Measurements from ENCODE around the gene POLR1A.

Gene POLR1A

DNA sequence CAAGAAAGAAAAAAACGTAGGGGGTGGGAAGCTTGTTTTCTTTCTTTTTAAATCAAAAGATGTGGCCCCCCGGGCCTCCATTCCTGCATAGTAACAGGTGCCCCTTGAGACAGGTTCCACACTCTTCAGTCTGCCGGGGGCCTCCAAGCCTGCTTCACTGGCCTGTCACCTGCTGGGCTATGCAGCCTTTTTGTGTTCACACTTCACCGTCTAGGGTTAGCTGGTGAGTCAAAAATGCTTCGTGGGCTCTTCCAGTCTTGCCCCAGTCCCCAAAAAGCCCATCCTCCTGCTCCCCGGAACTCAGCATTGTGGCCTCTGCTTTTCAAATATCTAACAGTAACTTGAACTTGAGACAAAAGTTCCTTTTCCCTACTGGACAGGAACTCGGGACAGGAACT lies 67.9 kb downstream of the POLR1A start:
- no peak for DNase-seq (ENCODE audit: low spot score)

DNA sequence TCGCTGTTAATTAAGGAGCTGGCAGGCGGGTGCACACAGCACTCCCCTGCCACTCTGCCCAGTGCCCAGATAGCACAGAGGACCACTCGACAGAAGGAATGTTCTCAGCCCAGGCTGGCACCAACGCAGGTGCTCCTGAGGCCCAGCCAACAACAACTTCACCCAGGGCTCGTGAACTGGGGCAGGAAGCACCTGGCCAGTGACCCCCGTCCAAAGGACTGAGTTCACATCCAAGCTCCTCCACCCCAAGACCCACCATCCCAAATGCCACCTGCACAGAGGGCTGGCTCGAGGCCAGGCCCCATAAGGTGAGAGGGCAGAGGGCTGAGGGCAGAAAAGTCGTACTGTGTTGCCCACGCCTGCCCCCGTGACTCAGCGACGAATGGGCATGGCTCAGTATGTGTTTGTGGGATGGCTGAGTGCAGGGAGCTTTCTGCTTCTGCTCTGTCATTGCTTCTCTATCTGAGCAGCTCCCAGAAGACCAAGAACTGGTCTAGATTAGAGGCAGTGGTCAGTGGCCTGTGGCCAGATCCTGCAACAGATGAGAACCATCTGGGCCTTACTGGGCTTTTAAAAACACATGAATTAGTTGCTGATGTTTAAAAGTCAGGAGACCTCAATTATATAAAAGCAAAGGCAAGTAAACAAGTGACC lies 68.4 kb downstream of the POLR1A start:
- no peak for DNase-seq (ENCODE audit: low spot score)

DNA sequence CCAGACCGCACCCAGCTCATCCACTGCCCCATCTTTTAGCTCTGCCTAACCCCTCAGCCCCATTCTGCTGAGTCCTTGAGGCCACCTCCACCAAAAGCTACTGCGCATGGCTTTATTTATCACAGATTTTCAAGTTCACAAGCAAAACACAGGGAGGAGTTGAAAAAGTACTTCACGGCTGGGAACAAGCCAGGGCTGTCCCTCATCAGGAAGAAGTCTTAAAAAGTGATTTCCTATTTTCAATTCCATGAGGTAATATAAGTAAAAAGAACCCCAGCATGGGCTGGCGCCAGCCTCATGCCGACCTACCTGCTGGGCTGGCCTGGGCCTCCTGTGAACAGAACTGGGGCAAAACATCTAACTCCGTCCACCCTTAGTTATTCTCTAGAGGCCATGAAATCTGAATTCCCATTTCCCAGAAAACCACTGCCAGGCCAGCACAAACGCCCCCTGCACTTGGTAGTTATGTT lies 69.0 kb downstream of the POLR1A start:
- no peak for DNase-seq (ENCODE audit: low spot score)

DNA sequence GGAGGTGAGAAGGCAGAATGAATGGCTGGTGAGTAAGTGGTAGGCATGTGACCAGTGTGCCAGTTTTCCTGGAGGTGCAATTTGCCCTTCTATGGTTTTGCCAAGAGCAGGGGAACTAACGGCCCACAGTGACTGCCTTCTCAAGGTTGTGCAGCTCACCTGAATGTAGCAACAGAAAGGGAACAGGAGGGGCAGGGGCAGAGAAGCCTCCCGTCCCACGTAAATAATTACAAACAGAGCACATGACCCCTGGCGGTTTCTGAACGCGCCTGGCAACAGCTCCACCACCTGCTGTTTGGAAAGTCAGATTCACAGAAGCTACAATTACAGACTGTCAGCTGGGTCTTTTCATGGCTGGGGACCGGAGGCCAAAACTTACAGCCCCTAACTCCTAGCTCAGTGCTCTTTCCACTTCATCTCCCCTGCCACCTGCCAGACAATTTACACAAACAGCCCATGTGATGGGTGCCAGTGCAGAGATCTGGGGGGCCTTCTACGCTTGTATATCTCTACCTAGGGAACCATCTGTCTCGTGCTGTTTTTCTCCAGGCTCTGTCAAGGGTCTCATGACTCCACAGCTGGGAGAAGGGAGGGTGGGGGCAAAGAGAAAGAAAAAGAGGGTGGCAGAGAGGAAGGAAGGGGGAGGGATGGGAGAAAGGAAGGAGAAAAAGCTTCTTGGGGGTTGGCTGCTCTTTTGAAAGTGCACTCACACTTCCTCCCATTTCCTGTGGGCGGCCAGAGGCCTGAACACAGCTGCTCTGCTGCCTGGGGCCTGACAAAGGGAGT lies 69.6 kb downstream of the POLR1A start:
- DNase-seq (ENCODE audit: low spot score), result peak; percentile 74

DNA sequence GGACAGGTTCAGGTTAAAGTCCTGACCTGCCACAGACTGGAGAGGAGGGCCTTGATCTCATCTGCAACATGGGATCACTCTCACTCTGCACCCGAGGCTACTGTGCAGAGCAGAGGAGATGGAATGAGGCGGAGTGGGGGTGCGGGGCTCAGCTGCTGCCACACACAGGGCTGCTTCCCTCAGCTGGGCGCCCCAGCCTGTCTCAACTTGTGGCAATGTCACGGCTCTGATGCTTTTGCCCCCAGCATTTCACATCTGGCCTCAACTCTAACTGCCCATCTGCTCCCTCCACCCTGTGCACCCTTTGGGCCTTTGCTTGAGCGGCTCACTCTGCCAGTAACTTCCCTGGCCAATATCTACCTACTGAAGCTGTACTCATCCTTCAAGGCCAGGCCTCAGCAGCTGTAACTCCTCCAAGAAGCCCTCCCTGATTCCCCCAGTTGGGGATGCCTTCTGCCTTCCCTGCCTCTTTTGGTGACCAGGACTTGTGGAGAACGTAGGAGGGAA lies 70.3 kb downstream of the POLR1A start:
- no peak for DNase-seq (ENCODE audit: low spot score)

DNA sequence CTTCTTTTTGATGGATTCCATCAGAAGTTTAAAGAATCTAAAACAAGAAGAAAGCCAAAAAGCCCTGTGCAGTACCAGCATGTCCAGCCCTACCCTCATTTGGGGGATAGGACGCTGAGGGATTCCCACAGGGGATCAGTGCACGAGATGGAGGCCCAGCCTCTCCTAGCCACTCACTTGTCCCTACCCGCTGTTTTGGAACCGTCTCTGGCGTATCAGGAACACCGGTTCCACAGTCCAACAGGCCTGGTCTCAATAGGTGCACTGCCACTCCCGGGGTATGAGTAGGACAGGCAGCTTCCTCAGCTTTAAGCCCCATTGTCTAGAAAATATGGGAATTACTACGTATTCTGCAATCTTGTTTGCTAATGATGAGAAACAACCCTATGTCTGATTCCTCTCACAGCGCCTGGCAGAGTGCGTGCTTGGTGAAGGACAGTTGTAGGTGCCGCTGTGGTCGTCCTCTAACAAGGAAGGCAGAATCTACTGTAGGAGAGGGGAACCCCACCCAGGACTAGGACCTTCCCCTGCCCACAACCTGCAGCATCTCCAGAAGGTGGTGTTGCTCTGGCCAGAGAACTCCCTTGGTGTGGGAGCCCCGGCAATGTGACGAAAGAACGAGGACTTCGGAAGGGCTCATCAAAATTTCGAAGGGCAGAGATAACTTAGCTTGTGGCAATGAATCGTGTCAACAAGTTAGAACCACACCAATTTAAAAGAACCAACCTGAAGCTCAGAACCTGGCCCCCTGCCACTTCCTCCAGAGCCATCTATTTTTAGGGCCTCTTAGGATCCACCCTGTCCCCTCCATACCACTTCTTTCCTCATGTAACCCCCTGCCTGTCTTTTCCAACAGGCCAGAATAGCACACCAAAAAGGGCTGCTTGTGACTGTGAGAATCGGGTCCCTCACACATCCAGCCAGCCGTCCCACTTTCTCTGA lies 71.7 kb downstream of the POLR1A start:
- DNase-seq (ENCODE audit: low spot score), result no peak

DNA sequence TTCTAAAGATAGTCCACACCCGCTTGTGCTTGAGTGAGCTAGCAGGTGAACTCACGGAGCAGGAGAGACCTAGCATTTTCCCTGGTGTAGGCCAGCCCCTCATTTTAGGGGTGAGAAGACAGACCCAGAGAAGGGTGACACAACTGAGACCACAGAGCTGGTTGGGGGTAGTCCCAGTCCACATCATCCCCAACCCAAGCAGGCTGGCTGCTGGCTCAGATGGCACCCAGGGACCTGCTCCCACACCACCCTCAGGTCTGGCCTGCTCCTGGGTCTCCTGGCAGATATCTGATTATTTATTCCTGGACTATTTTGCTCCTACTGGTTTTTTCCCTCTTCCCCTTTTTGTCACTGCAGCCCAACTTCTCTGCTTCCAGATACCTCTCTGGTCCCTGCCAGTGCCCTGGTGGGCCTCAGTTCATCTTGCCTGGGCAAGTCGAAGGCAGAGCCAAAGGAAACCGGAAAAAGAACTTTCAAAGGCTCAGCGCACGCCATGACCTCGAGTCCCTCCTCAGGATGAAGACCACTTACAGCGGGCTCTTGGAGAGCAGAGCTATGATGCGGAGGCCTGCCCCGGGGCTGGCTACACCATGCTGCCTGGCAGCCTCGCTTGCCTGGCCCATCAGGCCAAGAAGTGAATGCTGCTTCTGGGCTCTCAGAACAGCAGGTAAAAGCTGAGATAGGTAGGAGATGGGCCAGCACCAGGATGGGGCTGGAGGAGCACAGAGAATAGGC lies 72.7 kb downstream of the POLR1A start:
- DNase-seq (ENCODE audit: low spot score), result no peak

DNA sequence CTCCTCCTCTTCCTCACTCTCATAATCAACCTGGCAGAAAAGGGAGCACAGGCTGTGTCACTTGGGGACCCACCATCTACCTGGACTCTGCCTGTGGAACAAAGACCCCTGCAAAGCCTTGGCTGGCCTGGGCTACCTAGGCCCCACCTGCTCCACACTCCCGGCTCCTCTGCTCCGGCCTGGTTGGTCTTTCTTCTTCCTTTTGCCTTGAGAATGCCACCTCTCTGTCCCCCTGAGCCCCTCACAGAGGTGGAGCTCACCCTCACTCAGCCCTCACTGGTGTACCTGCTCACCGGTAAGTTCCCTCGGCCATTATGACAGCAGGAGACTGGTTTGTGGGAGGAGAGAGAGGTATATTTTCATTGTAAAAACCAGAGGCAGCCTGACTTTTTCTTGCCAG lies 74.1 kb downstream of the POLR1A start:
- no peak for DNase-seq (ENCODE audit: low spot score)

DNA sequence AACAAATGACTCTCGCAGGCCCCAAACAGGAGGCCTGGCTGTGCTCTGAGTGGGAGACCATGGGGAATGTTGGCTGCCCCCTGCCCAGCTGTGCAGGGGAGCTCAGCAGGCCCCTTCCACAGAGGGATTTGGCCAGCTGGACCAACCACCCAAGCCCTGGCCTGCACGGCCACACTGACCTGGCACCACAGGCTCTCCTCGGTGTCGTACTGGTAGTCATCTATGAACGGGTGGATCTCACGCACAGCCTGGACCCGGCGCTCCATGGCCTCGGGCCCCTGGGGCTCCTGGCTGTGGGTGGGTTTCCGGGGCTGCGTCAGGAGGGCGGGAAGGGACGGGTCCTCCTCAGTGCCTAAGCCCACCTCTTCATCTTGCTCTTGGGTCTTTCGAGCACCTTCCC lies 74.5 kb downstream of the POLR1A start:
- DNase-seq (ENCODE audit: low spot score), result no peak

DNA sequence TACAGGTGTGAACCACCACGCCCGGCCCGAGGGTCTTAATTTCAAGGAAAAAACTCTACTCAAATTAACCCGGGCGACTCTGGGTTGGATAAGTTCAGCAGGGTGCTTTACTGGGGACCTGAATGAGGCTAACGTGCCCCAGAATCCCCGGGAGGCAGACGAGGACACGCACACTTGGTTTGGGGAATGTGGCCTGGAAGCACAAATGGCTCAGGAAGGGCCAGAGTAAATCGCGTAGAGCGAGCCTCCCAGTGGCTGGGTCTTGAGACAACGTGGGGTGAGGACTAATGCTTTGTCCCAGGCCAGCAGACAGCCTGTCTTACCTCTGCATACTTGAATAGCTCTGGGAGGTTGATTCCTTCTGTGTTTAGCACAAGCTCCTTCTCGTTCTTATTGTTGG lies 75.8 kb downstream of the POLR1A start:
- no peak for DNase-seq (ENCODE audit: low spot score)

DNA sequence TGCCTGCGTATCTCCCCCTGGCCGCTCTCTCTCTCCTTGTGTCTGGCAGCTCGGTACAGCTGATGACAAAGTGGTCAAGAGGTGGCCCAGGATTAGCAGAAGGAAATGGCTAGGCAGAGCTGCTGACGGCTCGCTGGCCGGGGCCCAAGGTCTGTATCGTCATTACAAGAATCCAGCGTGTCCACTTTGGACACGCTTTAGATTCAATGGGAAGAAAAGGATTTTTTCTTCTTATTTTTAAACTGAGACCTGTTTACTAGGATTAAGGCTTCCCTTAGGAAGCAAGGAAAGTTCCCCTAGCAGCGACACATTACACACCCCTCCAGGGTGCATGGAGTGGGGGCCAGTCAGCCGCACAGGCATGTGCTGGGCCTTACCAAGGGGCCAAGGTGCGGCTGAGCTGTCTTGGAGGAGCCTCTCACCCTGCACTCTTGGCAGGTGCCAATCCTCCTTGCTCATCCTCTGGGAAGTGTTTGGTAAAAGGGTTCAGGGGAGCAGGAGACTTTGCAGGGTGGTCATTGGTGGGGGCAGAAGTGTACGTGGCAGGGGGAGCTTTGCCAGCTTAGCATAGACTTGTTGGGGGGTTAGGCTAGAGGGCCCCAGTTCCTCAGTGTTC lies 76.8 kb downstream of the POLR1A start:
- DNase-seq (ENCODE audit: low spot score), result no peak

DNA sequence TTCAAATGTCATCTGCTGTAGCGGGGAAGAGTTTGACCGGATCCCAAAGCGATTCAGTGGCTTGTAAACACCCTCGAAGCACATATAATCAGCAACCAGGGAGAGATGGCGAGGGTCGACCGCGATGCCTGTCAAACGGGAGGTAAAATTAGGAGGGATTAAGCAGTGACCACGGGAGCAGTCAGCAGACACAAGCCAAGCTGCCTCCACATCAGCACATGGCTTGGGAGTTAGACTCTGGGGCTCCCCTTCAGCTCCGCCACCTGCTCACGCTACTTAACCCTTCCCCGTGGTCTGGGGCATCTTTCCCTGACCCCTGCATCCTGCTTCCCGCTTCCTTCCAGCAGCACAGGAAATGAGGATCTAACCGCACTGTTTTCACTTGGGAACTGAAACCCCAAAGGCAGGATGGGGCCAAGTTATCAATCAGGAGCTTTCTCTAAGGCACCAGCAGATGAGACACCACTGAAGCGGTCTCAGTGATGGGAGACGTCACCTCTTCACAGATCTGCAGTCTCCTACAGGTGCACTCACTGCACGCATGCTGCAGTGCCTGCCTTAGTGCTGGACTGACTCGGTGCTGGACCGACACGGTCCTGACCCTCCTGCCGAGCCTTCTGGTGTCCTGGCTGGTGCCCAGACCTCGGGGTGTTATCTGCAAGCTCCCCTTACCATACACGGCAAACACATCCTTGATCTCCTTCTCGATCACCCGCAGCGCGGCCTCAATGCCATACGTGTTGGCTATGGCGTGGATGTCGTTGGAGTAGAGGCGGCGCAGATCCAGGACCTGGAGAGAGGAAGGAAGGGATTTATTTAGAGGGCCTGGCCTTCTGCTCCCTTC lies 77.5 kb downstream of the POLR1A start:
- no peak for DNase-seq (ENCODE audit: low spot score)

DNA sequence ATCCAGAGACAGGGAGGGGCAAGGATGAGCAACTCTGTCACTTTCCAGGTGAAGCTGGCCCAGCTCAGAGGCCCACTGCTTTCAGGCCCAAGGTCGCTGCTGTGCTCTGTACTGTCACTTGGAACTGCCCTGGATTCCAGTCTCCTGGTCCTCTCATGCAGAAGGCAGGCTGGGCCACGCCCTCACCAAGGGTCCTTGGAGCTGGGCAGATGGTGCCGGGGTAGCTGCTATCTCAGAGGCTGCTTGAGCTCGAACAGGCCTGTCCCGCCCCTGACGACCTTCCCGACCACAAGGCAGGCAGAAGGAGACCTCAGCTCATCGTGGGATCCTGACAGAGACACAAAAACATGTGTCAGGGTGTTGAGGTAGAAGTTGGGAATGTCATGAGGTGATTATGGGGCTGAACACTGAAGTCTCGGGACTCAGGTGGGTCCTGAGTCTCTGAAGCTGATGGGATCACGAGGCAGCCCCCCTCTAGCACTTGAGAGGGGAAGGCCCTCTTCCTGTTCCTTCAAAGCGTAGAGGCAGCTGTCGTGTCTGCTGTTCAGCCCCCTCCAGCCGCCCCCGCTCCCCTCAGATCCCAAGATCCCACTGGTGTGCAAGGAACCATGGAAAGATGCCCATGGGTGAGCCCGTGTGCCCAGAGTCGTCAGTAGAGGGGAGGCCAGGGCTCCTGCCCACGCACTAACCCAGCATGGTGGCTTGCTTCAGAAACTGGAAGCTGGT lies 78.3 kb downstream of the POLR1A start:
- no peak for DNase-seq (ENCODE audit: low spot score)

DNA sequence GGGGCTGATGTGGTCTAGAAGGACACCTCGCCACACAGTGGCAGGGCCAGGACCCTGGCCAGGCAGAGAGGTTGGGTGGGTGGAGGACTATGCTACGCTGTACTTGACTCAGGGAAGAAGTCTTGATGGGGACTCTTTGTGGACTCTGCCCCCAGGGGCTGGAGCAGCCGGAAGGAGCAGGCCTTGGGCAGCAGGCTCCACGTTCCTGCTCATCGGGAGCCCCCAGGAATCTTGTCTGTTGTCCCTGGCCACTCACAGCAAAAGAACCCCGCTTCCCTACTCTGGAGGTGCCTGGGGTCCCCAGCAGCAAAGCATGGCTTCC lies 79.0 kb downstream of the POLR1A start:
- DNase-seq (ENCODE audit: low spot score), result no peak

DNA sequence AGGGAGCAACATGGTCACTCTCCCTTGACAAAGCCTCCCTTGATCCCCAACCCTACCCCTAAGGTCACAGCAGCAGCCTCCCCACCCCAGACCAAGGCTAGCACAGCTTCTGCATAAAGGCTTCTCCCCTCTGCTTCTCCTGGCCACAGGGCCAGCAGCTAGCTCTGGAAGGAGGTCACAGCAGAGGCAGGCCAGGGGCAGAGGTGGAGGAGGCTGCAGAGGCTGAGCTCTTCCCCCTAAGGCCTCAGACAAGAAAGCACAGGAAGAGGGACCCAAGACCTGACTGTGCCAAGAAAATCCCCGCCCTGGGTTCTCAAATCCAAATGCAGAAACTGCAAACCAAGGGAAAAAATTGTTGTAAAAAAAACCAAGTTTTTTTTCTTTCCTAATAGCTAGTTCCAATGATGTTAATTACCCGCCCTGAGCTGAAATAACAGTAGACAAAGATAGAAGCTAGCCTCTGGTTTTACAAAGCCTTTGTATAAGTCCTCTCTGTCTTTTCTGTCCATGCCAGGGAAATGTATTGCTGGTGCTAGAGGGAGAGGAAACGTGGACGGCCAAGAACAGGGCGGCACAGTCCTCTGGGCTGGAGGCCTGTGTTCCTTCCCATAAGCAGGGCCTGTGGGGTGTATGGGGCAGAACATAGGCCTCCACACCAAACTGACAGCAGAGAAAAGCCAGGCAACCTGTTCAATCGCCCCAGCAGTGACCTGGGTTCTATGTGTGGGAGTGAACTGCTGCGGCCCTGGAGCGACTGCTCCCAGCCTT lies 79.5 kb downstream of the POLR1A start:
- DNase-seq (ENCODE audit: low spot score), result no peak

DNA sequence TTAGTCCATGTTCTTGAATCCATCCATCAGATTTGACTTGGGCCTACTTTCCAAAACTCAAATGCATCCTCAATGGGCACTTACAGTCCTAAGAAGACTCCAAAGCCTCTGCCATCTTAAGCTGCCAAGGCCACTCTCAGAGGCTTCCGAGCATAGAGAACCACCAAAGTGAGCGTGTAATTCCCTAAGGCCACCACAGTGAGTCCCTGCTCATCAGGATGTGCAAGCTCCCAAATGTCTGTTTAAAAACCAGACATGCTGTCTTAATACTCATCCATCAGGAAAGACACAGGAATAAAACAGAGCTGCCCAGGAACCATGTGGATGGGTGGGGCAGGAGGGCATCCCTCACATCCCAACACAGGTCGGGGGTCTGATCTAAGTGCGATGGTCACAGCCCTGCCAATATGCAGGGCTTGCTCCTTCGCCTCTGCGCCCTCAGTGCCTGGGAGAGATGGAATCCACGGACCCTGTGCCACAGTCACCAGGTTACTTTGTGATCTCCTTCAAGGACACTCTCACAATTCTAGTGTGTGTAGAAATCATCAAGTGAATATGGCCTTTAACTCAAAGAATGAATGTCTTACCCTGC lies 80.4 kb downstream of the POLR1A start:
- DNase-seq (ENCODE audit: low spot score), result no peak

DNA sequence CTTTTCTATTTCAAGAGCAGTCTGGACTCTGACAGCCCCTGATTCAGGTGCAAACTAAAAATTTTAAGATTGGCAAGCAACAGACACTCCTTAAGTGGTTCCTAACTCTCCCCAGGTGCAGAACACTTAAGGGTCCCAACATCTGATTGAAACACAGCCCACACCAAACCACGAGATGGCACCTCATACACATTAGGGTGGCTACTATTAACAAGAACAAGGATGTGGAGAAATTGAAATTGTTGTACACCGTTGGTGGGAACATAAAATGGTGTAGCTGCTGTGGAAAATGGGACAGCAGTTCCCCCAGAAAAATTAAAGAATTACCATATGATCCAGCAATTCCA lies 82.3 kb downstream of the POLR1A start:
- no peak for DNase-seq (ENCODE audit: low spot score)

DNA sequence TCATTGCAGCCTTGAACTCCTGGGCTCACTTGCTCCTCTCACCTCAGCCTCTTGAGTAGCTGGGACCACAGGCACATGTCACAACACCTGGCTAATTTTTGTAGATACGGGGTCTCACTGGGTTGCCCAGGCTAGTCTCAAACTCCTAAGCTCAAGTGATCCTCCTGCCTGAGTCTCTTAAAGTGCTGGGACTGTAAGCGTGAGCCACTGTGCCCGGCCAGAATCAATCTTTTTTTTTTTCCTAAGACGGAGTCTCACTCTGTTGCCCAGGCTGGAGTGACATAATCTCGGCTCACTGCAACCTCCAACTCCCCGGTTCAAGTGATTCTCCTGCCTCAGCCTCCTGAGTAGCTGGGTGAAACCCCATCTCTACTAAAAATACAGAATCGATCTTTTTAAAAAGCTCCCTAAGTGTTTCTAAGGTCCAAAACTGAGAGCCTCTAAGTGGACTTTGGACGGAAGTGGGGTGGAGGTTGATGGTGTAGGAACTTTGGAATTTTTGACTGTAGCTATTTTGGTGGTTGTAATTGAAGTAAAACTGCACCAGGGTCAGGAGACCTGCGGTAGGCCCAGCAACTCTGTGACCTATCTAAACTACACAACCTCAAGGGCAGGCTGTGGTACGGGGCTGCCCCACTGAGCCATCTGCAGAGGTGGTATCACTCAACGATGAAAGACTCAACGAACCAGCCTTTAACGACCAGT lies 82.9 kb downstream of the POLR1A start:
- no peak for DNase-seq (ENCODE audit: low spot score)

All from putamen (tissue), 1 donor.